ENCODE measurements around the gene MFAP2. TPM values are rescaled to one million over a fixed set of nuclear protein-coding genes. Genes with fewer than 3 reads are reported as not detected.
"Not testable (repeated sequence)": the region's sequence is repeated elsewhere in the genome, so short reads cannot be mapped to it uniquely, and the experiment has no call there.

The MFAP2 gene
- total RNA-seq, 1 donor from 2014 or later: not detected

DNA sequence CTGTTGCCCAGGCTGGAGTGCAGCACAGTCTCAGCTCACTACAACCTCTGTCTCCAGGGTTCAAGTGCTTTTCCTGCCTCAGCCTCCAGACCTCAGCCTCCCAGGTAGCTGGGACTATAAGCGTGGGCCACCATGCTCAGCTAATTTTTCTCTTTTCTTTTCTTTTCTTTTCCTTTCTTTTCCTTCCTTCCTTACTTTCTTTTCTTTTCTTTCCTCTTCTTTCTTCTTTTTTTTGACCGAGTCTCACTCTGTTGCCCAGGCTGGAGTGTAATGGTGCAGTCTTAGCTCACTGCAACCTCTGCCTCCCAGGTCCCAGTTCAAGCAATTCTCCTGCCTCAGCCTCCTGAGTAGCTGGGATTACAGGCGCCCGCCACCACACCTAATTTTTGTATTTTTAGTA, 16.3 kb downstream of the MFAP2 start:
- intact Hi-C loops (cut with micrococcal nuclease): not testable (repeated sequence)

DNA sequence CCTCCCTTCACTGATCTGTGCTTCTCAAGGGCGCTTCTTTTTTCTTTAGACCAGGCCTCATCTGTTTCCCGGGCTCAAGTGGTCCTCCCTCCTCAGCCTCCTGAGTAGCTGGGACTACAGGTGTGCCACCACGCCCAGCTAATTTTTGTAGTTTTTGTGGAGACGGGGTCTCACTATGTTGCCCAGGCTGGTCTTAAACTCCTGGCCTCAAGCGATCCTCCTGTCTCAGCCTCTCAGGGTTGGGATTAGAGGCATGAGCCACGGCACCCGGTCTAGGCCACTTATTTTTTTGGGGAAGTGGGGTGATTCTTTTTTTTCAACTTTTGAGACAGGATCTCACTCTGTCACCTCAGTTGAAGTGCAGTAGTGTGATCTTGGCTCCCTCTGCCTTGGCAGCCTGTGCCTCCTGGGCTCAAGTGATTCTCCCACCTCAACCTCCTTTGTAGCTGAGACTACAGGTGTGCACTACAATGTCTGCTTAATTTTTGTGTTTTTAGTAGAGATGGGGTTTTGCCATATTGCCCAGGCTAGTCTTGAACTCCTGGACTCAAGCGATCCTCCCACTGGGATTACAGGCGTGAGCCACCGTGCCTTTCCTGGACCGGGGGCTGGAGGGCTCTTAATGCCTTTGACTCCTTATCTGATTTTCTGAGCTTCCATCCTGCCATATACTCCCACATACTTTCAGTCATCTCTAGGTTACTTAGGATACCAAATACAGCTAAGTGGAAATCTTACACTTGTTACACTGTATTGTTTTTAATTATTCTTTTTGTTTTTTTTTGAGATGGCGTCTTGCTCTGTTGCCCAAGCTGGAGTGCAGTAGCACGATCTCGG, 18.9 kb downstream of the MFAP2 start:
- intact Hi-C loops (cut with micrococcal nuclease): loop anchor here (2.0 kb wide), 3 partner anchors 57 to 93 kb away; partner anchors contain the start of gene SDHB

GRCh38 chr1:16960560-16961296, 19.7 kb downstream of the MFAP2 start:
- intact Hi-C loops (cut with micrococcal nuclease): loop anchor here (1.0 to 2.0 kb wide), 5 partner anchors 9 to 94 kb away; partner anchors contain the start of gene SDHB

- intact Hi-C loops (cut with micrococcal nuclease): no loop called here
These were observed 21.9 kb downstream of the MFAP2 start for GRCh38 chr1:16958475-16958874.

GRCh38 chr1:16957731-16958130, 22.7 kb downstream of the MFAP2 start:
- intact Hi-C loops (cut with micrococcal nuclease): no loop called here

DNA sequence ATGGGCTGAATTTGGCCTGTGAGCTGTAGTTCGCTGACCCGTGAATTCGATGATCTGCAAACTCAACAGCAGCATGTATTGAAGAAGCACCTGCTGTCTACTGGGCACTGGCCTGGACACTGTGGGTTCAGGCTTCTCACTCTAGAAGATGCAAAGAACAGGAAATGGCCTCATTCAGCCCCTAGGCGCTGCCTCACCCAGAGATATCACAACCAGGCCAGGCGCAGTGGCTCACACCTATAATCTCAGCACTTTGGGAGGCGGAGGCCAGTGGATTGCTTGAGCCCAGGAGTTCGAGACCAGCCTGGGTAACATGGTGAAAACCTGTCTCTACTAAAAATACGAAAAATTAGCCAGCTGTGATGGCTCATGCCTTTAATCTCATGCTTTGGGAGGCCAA, 23.6 kb downstream of the MFAP2 start:
- intact Hi-C loops (cut with micrococcal nuclease): no loop called here

DNA sequence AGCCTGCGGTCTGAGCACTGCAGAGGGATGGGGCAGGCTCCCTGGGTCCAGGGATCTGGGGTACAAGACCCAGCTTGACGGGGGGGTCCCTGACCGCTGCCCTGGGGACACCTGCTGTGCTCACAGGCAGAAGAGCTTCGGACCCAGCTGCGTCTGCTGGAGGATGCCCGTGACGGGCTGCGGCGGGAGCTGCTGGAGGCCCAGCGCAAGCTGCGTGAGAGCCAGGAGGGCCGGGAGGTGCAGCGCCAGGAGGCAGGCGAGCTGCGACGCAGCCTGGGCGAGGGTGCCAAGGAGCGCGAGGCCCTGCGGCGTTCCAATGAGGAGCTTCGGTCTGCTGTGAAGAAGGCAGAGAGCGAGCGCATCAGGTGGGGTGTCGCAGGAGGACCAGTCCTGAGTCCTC, 25.2 kb downstream of the MFAP2 start:
- intact Hi-C loops (cut with micrococcal nuclease): no loop called here

DNA sequence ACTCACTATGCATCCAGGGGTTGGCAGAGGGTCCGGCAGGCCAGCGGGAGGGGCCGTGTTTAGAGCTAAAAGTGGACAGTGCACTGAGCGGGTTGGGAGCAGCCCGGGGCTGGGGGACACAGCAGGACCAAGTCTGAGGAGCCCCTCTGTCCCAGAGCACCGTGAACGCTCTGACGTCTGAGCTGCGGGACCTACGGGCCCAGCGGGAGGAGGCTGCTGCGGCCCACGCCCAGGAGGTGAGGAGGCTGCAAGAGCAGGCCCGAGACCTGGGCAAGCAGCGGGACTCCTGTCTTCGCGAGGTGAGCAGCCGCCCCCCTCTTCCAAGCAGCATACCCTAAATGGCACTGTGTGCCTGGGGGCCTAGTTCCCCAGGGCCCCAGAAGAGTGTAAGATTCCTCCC, 25.8 kb downstream of the MFAP2 start:
- intact Hi-C loops (cut with micrococcal nuclease): loop anchor here (5.0 kb wide), 1 partner anchor 42 kb away; no protein-coding TSS in a partner anchor

DNA sequence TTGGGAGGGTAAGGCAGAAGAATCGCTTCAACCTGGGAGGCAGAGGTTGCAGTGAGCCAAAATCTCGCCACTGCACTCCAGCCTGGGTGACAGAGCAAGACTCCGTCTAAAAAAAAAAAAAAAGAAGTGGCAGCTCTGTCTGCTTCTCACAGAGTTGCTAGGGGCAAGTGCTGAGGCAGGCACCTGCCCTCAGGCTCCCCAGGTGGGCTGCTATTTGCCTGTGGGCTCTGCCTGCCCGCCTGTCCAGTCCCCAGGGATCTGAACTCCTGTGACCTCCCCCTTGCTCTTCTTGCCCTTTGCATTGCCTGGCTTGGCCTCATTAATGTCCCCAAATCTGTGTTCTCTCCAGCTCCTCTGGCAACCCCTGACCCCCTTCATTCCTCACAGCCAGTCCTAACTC, 28.0 kb downstream of the MFAP2 start:
- intact Hi-C loops (cut with micrococcal nuclease): loop anchor here (5.0 kb wide), 1 partner anchor 40 kb away; no protein-coding TSS in a partner anchor

- intact Hi-C loops (cut with micrococcal nuclease): not testable (repeated sequence)
These were observed 31.4 kb downstream of the MFAP2 start for GRCh38 chr1:16949026-16949425.

DNA sequence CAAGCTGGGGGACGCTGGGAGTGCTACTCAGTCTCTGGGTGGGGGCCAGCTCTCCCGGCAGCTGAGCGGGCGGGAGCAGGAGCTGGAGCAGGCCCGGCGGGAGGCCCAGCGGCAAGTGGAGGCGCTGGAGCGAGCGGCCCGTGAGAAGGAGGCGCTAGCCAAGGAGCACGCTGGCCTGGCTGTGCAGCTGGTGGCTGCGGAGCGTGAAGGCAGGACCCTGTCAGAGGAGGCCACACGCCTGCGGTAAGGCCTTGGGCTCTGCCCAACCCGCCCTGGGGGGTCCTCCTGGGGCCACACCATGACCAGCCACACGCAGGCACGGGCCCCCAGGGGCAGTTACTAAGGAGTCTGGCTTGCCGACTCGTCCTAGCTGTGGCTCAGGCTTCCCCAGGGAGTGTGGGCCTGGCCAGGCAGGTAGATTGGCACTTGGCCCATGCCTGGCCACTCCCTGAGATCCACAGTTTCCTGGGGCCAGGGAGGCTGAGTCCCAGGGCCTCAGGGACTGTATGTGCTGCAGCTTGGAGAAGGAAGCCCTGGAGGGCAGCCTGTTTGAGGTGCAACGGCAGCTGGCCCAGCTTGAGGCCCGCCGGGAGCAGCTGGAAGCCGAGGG, 32.0 kb downstream of the MFAP2 start:
- intact Hi-C loops (cut with micrococcal nuclease): not testable (repeated sequence)

DNA sequence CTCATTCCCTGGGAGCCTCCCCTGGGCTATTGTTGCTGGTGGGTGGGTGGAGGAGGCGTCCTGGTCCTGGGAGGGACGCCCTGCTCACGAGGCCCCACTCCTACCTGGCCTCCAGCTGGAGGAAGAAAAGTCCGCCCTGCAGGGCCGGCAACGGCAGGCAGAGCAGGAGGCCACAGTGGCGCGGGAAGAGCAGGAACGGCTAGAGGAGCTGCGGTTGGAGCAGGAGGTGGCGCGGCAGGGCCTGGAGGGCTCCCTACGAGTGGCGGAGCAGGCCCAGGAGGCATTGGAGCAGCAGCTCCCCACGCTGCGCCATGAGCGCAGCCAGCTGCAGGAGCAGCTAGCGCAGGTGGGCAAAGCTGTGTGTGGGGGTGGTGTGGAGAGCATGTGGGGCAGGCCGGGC, 33.8 kb downstream of the MFAP2 start:
- intact Hi-C loops (cut with micrococcal nuclease): no loop called here

- intact Hi-C loops (cut with micrococcal nuclease): not testable (repeated sequence)
These were observed 34.2 kb downstream of the MFAP2 start for GRCh38 chr1:16946185-16946584.

DNA sequence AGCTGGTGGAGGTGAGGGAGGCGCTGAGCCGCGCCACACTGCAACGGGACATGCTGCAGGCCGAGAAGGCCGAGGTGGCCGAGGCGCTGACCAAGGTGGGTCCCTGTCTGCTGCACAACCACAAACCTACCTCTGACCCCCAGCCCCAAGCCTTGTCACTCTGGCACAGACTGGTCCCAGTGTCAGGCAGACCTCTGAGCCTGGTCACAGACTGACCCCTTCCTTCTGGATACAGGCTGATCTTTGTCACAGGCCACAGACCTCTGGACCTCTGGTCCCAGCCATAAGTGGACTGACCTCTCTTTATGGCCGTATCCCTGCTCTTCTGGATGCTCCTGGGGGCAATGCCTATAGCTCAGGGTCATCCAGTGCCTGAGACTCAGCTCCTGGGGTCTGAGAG, 34.9 kb downstream of the MFAP2 start:
- intact Hi-C loops (cut with micrococcal nuclease): not testable (repeated sequence)

GRCh38 chr1:16944038-16944437, 36.4 kb downstream of the MFAP2 start:
- intact Hi-C loops (cut with micrococcal nuclease): no loop called here

DNA sequence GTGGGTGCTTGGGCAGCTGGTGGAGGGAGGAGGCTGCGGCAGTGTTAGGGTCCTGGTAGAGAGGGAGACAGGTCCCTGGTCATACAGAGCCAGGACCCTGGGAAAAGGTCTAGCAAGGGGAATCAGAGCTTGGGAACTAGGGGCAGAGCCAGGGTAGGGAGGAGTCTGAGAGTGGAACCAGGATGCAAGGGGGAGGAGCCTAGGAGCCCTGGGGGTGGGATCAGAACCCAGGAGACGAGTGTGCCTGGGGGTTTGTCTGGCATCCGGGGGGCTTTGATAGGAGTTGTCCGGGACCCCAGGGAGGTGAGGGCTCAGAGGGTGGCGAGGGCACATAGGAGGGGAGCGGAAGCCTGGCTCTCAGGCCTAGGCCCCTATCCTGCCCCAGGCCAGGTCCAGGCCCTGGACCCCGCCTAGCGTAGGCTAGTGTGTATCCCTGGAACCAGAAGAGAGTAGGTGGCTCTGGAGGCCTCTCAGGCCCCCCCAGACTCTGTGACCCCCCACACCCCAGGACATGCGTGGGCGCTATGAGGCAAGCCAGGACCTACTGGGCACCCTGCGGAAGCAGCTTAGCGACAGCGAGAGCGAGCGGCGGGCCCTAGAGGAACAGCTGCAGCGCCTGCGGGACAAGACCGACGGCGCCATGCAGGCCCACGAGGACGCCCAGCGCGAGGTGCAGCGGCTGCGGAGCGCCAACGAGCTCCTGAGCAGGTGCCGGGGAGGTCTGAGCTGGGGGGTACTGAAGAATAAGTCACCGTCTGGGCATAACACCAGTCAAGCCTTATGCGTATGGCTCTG, 40.8 kb downstream of the MFAP2 start:
- intact Hi-C loops (cut with micrococcal nuclease): not testable (repeated sequence)

GRCh38 chr1:16938351-16939321, 41.8 kb downstream of the MFAP2 start:
- intact Hi-C loops (cut with micrococcal nuclease): no loop called here

GRCh38 chr1:16936580-16936979, 43.8 kb downstream of the MFAP2 start:
- intact Hi-C loops (cut with micrococcal nuclease): not testable (repeated sequence)

DNA sequence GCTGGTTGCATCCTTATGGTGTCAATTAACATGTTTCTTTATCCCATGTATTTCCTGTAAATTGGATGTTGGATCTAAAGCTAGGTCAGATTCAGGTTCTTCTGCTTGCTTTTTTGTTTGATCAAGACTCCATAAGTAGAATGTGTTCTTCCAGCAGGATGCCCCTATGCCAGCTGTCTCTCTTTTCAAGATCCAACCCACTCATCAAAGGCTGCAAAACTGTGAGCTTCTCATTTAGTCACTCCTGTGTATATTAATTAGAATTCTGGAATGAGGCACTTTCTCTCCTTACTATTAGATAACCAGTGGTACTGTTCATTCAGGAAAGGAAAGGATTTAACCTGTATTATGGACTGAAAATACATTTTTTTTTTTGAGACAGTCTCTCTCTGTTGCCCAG, 46.5 kb downstream of the MFAP2 start:
- intact Hi-C loops (cut with micrococcal nuclease): not testable (repeated sequence)
